GM12864 (cell line): ENCODE results near the gene RPEL1.
"Not testable (repeated sequence)": the region's sequence is repeated elsewhere in the genome, so short reads cannot be mapped to it uniquely, and the experiment has no call there.

Experiments used
- DNase-seq: peaks from one replicate; pipeline ENCODE4 v3.0.0-alpha.2; 2011; ENCODE audit warnings: low read depth
- H3K4me3 ChIP-seq: 2 replicates; pipeline ENCODE4 v1.5.1; 2011; ENCODE audit warnings: mild to moderate bottlenecking, low read depth, low read length, control low read depth
- CTCF ChIP-seq: IDR thresholded peaks from 2 replicates; pipeline ENCODE4 v1.5.1; 2011; ENCODE audit warnings: low read depth, mild to moderate bottlenecking, moderate library complexity, low read length, control low read depth, inconsistent platforms; ENCODE audit errors: missing control alignments

Gene RPEL1

DNA sequence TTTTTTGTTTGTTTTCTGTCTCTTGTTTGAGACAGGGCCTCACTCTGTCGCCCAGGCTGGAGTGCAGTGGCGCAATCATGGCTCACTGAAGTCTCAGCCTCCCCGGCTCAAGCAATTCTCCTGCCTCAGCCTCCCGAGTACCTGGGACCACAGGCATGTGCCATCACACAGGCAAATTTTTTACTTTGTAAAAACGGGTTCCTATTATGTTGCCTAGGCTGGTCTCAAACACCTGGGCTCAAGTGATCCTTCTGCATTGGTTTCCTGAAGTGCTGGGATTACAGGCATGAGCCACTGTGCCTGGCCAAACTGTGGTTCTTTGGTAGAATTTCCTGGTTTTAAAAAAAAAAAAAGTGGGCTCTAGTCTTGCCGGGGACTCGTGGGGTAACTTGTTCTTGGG lies at the start of gene RPEL1:
TSS of gene RPEL1 (plus strand) at position 301 of the 400 bp plus-strand sequence. CDS start 110 bp downstream, outside the sequence.
- H3K4me3 ChIP-seq, DNase-seq: not testable (repeated sequence)

GRCh38 chr10:103196516-103196915 lies 49.2 kb upstream of the RPEL1 start:
- no peak overlapping the region for H3K4me3 ChIP-seq
- no peak for DNase-seq
- no peak for TF ChIP-seq CTCF

DNA sequence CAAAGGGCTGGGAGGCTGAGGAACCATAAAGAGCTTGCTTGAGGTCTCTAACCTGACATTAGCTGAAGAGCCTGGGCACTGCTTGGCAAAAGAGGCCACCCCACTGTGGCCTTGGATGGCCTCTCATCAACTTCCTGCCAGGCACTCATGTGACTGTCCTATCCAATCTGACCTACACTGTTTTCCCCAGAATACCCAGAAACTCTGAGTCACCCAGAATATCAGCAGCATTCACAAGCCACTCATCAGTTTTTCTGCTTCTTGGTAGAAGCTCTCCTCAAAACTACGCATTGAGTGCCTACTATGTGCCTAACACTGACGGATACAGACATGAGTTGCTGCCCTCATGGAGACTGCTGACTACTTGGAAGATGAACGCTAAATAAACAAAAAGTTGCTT lies 48.5 kb upstream of the RPEL1 start:
- H3K4me3 ChIP-seq: no peak overlapping the region
- no peak for DNase-seq
- no peak for TF ChIP-seq CTCF

- H3K4me3 ChIP-seq: no peak overlapping the region
- TF ChIP-seq CTCF: no peak
- DNase-seq: no peak
These were observed 47.8 kb upstream of the RPEL1 start for GRCh38 chr10:103197903-103198302.

GRCh38 chr10:103198648-103199047 lies 47.0 kb upstream of the RPEL1 start:
- no peak overlapping the region for H3K4me3 ChIP-seq
- TF ChIP-seq CTCF: no peak

DNA sequence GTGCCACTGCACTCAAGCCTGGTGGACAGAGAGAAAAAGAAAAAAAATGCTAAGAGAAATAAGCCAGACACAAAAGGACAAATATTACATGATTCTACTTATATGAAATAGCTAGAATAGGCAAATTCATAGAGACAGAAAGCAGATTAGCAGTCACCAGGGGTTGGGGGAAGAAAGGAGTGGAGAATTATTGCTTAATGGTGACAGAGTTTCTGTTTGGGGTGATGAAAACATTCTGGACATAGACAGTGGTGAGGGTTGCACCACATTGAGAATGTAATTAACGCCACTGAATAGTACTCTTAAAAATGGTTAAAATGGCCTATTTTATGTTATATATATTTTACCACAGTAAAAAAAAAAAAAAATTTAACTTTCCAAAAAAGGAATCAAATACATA lies 46.2 kb upstream of the RPEL1 start:
- TF ChIP-seq CTCF: no peak
- no peak for DNase-seq
- no peak overlapping the region for H3K4me3 ChIP-seq

More at GRCh38 chr10:103198648-103199047, 47.0 kb upstream of the RPEL1 start:
- DNase-seq: no peak

- no peak overlapping the region for H3K4me3 ChIP-seq
- no peak for DNase-seq
- TF ChIP-seq CTCF: no peak
These were observed 43.4 kb upstream of the RPEL1 start for GRCh38 chr10:103202319-103202718.
